GM12865 (cell line): ENCODE data around the gene MAPK1IP1L.

ENCODE experiments used
- DNase-seq: peaks from one replicate; pipeline ENCODE4 v3.0.0; 2010; ENCODE audit warnings: low read depth
- H3K4me3 ChIP-seq: 2 replicates; pipeline ENCODE4 v1.5.1; 2011; ENCODE audit warnings: mild to moderate bottlenecking, low read depth, low read length, control low read depth
- TF ChIP-seq, protein P1 (sequence below): IDR thresholded peaks from 2 replicates; pipeline ENCODE4 v1.5.1; 2011; ENCODE audit warnings: low read length, control low read depth, low read depth, inconsistent platforms; ENCODE audit not compliant: insufficient read depth; ENCODE audit errors: missing control alignments

The MAPK1IP1L gene

DNA sequence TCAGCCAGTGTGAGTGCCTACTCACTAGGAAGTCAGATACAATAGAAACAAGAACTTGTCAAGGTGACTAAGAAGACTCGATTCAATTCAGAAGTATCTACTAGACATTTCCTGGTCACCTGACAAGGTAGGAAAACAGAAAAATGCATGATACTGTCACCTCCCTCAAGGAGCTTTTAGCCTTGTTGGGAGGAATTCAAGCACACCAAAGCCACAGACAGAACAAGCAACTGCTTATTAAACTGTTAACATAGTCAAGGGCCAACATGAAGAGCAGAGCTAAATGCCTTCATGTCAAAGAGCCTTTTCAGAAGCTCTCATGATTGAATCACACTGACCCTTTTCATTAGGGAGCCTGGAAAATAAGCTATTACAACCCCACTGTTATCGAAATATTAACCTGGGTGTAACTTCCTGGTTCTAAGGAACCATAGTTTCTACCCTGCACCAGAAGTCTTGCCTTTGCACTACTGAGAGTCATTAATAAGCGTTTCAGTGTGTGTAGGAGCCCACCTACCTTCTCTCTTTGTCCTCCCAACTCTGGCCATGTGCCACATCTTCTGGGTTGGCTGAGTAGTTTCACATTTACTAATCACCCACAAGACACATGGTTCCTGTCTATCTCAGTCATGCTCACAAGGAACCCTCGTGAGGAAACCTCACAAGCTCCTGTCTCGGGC, 46.6 kb downstream of the MAPK1IP1L start:
- DNase-seq = peak; percentile 96
- TF ChIP-seq, protein P1, sequence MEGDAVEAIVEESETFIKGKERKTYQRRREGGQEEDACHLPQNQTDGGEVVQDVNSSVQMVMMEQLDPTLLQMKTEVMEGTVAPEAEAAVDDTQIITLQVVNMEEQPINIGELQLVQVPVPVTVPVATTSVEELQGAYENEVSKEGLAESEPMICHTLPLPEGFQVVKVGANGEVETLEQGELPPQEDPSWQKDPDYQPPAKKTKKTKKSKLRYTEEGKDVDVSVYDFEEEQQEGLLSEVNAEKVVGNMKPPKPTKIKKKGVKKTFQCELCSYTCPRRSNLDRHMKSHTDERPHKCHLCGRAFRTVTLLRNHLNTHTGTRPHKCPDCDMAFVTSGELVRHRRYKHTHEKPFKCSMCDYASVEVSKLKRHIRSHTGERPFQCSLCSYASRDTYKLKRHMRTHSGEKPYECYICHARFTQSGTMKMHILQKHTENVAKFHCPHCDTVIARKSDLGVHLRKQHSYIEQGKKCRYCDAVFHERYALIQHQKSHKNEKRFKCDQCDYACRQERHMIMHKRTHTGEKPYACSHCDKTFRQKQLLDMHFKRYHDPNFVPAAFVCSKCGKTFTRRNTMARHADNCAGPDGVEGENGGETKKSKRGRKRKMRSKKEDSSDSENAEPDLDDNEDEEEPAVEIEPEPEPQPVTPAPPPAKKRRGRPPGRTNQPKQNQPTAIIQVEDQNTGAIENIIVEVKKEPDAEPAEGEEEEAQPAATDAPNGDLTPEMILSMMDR = no peak
- no peak overlapping the region for H3K4me3 ChIP-seq

DNA sequence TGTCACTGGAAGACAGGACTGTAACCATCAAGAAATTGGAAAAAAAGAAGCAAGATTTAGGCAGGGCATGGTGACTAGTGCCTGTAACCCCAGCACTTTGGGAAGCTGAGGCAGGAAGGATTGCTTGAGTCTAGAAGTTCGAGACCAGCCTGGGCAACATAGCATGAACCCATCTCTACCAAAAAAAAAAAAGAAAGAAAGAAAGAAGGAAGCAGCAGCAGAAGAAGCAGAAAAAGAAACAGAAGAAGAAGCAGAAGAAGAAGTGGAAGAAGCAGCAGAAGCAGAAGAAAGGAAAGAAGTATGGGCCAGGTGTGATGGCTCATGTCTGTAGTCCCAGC, 47.1 kb downstream of the MAPK1IP1L start:
- TF ChIP-seq, protein P1 = no peak
- peak; percentile 20 for DNase-seq
- peak overlapping the region; percentile 1; the same call in 1 of the 2 replicates for H3K4me3 ChIP-seq

DNA sequence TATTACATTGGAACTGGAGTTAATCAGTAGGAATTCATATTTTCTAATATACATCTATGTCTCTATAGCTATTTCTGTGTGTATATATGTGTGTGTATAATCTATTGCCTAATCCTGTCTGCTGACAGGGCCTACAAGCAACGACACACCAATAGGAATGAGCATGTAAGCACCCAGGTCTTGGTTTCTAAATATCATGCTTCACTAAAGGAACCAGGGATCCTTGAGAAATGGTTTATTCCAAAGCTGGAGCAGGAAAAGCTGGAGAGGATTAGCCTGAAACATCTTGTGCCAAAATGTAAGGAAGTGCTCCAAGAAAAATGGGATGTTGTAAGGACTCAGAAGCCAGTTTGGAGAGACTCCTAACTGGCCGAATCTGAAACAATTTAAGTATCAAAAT, 48.3 kb downstream of the MAPK1IP1L start:
- TF ChIP-seq, protein P1 = no peak
- no peak for DNase-seq
- H3K4me3 ChIP-seq = no peak overlapping the region

DNA sequence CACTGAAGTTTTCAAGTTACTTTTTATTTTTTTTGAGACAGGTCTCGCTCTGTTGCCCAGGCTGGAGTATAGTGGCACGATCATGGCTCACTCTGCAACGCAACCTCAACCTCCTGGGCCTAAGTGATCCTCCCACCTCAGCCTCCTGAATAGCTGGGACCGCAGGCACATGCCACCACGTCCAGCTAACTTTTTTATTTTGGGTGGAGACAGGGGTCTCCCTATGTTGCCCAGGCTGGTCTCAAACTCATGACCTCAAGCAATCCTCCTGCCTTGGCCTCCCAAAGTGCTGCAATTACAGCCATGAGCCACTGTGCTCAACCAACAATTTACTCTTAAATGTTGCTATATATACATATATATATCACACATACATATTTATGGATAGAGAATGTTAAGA, 50.3 kb downstream of the MAPK1IP1L start:
- TF ChIP-seq, protein P1 = no peak
- no peak overlapping the region for H3K4me3 ChIP-seq
- no peak for DNase-seq

DNA sequence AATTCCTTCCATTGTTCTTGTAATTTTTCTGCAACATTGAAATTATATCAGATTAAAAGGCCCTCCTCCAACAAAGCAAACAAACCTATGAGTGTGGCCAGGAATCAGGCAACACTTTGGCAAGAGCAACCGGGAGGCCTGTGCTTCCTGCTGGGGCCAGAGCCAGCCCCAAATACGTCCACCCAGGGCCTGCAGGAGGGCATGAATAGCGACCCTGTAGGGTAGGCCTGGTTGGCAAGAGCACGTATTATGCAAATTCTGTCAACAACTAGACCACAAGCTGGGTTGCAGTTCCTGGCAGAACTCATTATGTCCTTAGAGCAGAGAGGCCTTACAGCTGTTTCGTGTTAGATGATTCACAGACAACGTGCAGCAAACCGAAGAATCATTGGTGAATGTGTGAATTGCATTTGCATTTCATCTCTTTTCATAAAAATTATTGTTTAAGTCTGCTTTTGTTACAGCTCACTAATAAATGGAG, 50.7 kb downstream of the MAPK1IP1L start:
- peak; percentile 96 for DNase-seq
- TF ChIP-seq, protein P1 = no peak
- peak overlapping the region; percentile 35 for H3K4me3 ChIP-seq

DNA sequence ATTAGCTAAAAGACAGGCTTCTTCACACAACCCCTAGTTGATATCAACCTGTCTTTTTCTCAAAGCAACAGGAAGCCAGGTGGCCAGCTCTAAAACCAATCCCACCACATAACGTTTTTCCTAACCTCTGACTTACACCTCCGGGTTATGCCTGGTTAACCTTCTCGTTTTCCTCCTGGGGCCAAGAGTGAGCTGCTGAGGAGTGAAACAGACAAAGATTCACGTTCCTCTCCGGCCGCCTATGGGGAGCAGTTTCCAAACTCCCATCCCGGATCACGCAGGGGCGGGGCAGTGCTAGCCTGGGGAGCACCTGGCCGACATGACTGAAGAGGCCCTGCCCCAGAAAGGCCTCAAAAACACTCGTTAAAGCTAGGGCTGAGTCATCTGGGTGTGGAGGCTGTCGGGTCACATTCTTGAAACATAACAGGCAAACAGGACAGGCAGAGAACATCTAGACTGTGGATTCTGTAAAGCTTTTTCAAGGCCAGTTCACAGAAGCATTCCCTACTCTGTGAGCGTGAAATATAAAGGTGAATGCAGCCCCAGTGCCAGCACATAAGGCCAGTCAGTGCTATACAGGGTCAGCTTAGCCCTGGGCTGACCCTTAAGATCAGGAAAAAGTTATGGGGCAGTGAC, 51.7 kb downstream of the MAPK1IP1L start:
- peak; percentile 92 for DNase-seq
- TF ChIP-seq, protein P1 = no peak
- H3K4me3 ChIP-seq = peak overlapping the region; percentile 35
